GM12874 (cell line): ENCODE data around the gene FAM135A.

Experiments
- CTCF ChIP-seq: IDR thresholded peaks from 2 replicates; pipeline ENCODE4 v1.5.1; 2011; ENCODE audit warnings: low read depth, mild to moderate bottlenecking, control low read depth, low read length, moderate library complexity; ENCODE audit not compliant: insufficient read depth

Gene FAM135A

GRCh38 chr6:70537266-70537665 is 124.0 kb downstream of the FAM135A start:
- TF ChIP-seq CTCF = no peak

- no peak for TF ChIP-seq CTCF
These were observed 125.1 kb downstream of the FAM135A start for GRCh38 chr6:70538376-70538775.

- TF ChIP-seq CTCF = peak; percentile 17; the same call in 1 of the 2 replicates
These were observed 134.0 kb downstream of the FAM135A start for GRCh38 chr6:70547313-70547712.

- no peak for TF ChIP-seq CTCF
These were observed 134.6 kb downstream of the FAM135A start for GRCh38 chr6:70547905-70548304.

GRCh38 chr6:70549327-70549726 is 136.0 kb downstream of the FAM135A start:
- no peak for TF ChIP-seq CTCF

- no peak for TF ChIP-seq CTCF
These were observed 138.3 kb downstream of the FAM135A start for GRCh38 chr6:70551566-70551965.

- TF ChIP-seq CTCF = no peak
These were observed 139.7 kb downstream of the FAM135A start for GRCh38 chr6:70552974-70553373.

- TF ChIP-seq CTCF = no peak
These were observed 144.7 kb downstream of the FAM135A start for GRCh38 chr6:70557998-70558397.
